GM19324 (cell line): Measurements from ENCODE around the gene VASN.

ENCODE experiments used
- ATAC-seq: cut with Tn5 transposase; IDR thresholded peaks from one replicate; pipeline ENCODE4 v1.9.1; 2021; ENCODE audit warnings: mild to moderate bottlenecking, moderate library complexity; ENCODE audit not compliant: unreplicated experiment, low FRiP score

Gene VASN

DNA sequence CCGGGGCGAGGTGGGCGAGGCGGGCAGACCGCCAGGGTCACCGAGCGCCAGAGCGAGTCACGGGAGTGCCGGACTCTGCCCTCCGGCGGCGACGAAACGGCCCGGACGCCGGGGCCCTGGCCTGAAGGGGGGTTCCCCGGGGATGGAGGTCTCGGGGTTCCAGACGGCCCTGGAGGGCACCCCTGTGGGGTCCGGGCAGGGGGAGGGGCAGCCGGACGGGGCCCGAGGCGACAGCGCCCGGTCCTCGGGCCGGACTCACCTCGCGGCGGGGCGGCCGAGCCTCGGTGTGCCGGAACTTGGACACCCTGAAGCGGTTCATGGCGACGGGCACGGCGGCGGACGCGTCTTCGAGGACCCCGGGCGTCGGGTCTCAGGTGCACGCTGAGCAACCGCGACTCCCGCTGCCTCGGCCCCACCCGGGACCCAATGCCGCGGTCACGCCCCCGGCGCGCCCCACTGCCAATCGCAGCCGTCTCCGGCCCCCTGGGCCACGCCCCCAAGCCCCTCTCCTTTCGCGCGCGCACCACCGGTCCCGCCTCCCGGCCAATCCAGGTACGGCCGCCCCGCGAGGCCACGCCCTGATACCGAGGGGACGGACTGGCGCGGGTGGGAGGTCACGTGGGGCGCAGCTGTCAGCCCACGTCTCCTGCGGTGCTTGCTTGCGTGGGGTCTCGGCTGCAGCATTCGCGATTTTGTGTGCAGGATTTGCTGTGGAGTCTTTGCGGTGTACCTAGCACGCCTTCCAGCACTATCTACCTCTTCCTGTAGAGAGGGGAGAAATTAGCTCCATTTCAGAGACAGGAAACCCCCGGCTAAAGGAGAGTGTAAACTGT lies 44.8 kb downstream of the VASN start, which contains the start of gene CORO7:
TSS of gene CORO7 (minus strand) at position 397 of the 833 bp plus-strand sequence. CDS start at position 319, 78 bp downstream.
- ATAC-seq, result peak; percentile 86

DNA sequence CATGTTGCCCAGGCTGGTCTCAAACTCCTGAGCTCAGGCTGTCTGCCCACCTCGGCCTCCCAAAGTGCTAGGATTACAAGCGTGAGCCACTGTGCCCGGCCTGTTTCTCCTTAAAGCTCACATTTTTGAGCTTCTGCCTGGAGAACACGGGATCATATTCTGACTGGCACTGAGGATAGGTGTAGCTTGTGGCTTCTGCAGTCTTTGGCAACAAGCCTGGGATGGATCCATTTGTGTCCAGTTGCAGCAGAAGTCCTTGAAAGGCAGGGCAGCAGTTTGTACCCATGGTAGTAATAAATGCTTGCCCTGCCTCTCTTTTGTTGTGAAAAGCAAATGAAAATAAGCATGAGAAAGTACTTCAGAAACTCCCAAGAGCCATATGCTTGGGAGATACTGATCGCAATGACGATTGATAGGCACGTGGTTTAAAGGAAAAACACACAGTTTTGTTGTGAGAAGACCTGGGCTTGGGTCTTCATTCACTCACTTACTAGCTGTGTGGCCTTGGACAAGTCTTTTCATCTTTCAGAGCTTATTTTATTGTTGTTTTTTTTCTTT lies 47.8 kb downstream of the VASN start:
- no peak for ATAC-seq

DNA sequence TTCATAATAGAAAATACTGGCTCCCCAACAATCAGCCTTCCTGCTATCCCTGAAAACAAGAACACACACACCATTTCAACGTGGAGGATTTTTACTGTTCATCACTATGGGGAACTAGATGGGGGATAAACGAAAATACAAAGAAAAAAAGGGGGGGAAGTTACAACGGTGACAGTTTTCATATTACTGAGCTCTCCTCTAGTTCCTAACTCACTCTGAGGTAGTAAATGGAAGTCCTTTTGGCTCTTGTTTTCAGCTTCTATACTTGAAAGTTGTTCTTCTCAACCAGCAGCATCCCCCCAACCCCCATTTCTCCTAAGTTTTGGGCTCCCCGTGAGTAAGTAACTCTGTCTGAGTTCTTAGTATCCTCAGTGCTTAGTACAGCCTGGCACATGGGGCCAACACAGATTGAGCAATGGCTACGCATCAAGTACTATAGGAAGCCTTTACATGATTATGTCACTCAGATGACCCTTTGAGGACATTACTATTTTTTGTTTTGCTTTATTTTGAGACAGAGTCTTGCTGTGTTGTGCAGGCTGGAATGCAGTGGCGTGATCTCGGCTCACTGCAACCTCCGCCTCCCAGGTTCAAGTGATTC lies 49.0 kb downstream of the VASN start:
- ATAC-seq, result no peak

DNA sequence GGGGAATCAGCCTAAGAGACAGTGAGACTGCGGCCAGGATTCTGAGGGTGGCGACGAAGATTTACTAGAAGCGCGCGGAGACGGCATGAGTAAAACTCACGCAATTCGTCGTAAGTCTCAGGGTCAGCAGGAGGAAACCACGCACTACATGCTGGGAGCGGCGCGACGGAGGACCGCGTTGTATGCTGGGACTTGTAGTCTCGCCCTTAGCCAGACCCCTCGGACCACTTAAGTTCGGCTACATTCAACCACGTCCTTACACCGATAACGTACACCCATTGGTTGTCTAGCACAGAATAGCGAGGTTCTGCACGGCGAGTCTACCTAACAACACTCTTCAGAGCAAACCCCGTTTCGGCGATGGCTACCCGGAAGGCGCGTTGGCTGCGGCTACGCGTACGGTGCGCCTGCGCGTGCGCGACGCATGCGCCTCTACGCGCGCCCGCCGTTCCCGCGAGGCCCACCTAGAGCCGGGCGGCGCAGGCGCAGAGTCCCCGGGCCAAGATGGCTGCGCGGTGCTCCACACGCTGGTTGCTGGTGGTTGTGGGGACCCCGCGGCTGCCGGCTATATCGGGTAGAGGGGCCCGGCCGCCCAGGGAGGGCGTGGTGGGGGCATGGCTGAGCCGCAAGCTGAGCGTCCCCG lies 53.9 kb downstream of the VASN start, which contains the start of gene DNAJA3:
TSS of gene DNAJA3 (plus strand) at position 491 of the 643 bp plus-strand sequence. CDS start at position 505, 14 bp downstream.
- ATAC-seq, result peak; percentile 93

DNA sequence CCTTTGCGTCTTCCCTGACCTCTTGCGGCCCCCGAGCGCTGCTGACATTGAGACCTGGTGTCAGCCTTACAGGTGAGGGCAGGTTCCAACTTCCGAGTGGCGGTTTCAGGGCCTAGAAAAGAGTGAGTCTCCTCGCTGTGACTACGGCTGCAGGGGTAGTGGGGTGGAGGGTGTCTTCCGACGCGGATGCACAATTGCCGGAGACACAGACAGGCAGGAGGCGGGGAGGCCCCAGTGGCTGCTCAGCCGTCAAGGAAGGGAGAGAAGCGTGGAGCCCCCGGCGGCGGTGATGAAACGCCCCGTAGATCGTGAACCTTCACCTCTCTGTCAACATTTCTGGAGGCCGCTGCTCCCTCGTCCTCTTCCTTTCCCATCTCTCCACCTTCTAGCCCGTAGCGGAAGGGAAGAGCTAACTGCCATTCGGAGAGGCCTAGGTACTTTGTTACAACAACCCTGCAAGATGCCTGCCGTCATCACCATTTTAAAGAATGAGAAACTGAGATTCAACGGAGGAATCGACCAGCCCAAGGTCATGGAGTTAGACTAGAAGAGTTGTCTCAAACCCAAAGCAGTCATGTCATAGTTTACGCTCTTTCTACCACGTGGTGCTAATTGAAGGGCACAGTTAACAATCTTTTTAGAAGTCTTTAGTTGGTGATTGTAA lies 54.5 kb downstream of the VASN start:
- ATAC-seq, result peak; percentile 35

DNA sequence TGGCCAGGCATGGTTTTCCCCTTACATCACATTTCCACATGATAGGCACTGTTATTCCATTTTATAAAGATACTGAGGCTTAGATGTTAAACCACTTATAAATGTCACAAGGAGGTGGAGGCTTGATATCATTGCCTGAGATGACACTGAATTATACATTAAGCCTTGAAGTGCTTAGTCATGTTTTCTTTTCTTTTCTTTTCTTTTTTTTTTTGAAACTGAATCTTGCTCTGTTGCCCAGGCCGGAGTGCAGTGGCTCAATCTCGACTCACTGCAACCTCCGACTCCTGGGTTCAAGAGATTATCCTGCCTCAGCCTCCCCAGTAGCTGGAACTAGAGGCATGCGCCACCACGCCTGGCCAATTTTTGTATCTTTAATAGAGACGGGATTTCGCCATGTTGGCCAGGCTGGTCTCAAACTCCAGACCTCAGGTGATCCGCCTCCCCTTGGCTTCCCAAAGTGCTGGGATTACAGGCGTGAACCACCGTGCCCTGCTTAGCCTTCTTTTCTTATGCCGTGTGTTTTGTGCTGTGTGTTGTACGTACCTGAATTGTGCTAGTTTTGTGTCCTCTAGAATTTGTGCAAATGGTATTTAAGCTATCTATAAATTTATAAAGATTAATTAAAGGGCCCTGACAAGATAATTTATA lies 55.2 kb downstream of the VASN start:
- no peak for ATAC-seq

DNA sequence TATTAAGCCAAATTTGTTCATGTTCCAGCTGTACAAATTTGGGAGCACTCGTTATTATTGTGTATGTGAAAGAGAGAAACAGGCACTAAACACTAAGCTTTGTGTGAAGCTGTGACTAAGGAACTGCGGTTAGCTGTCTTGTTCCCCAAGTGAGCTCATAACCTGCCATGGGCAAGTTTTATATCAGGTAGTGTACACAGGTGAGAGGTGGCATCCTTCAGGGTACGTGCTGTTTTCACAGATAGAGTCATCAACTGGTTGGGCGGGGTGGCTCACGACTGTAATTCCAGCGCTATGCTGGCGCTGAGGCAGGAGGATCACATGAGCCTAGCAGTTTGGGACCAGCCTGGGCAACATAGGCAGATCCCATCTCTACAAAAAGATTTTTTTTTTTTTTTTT lies 56.9 kb downstream of the VASN start:
- ATAC-seq, result no peak

DNA sequence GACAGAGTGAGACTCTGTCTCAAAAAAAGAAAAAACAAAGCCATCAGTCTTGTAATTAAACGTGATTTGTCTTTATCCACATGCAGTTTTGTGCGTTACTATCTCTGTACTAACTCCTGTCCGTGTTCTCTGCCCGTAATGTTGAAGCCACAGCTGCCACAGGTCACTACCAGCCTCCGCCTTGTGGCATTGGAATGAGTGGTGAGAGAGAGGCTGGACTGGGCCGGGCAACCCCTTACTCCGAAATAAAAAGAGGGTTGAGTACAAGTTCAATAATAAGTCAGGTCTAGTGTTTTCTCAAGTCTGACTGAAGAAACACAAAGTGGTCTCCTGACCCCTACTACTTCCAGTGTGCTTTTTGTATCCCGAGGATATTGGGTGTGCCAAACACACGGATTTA lies 59.4 kb downstream of the VASN start:
- ATAC-seq, result no peak
